Activated CD4-positive, alpha-beta memory T cell treated with anti-CD3 and anti-CD28 coated beads, Interleukin-2, amount 10 ng/mL, durations not matched to agents 7 days and 5 days (primary cell): ENCODE results near the gene STX16. TPM values are rescaled to one million over a fixed set of nuclear protein-coding genes. Genes with fewer than 3 reads are reported as not detected.
A peak's percentile ranks its signal among the peaks of the same experiment; 100 is the strongest.

Experiments
- CTCF ChIA-PET: fragments of 350-600 bp; sonication (Branson Sonifier 250); formaldehyde crosslinking; loops from one replicate; lab custom pipeline; 2021; ENCODE audit warnings: antibody characterized with exemption, inconsistent platforms; lab: Charles Lee
- POLR2A ChIA-PET: fragments of 350-600 bp; sonication (Branson Sonifier 250); formaldehyde crosslinking; loops from one replicate; lab custom pipeline; 2021; ENCODE audit warnings: antibody characterized with exemption; lab: Charles Lee
- DNase-seq: peaks from one replicate; pipeline ENCODE4 v3.0.0-alpha.2; 2020
- H3K27ac Mint-ChIP-seq: one replicate; pipeline ENCODE4 v1.8.0; 2021; ENCODE audit warnings: mild to moderate bottlenecking, mixed read lengths
- H3K27me3 Mint-ChIP-seq: one replicate; pipeline ENCODE4 v1.8.0; 2021; ENCODE audit warnings: mixed read lengths
- H3K36me3 Mint-ChIP-seq: one replicate; pipeline ENCODE4 v1.8.0; 2021; ENCODE audit warnings: low read depth, mixed read lengths
- H3K4me1 Mint-ChIP-seq: one replicate; pipeline ENCODE4 v1.8.0; 2021; ENCODE audit warnings: mixed read lengths
- H3K4me3 Mint-ChIP-seq: one replicate; pipeline ENCODE4 v1.8.0; 2021; ENCODE audit warnings: mild to moderate bottlenecking, mixed read lengths
- H3K9me3 Mint-ChIP-seq: one replicate; pipeline ENCODE4 v1.8.0; 2021; ENCODE audit warnings: mixed read lengths
- total RNA-seq, 2 experiments: library from RNA; stranded (reverse); gene quantifications; one replicate each; pipeline ENCODE4 v1.2.3, GENCODE V29; 2021

STX16 gene
- total RNA-seq, 2 experiments from 2014 or later, result 152 to 153 TPM

- Mint-ChIP-seq H3K4me1 (no peaks in the 10 kb centered on the region), H3K36me3 (peaks cover 47% of the 10 kb centered on the region), H3K4me3 (no peak overlapping the region), H3K27me3 (no peaks in the 10 kb centered on the region), H3K9me3 (no peaks in the 10 kb centered on the region), H3K27ac (no peak overlapping the region)
- ChIA-PET POLR2A (no interaction called here), CTCF (no interaction called here)
- DNase-seq, result no peak
Observed at GRCh38 chr20:58682656-58683531, 31.8 kb downstream of the STX16 start.

GRCh38 chr20:58684291-58684690, 33.2 kb downstream of the STX16 start:
- Mint-ChIP-seq H3K4me3 (no peak overlapping the region), H3K9me3 (no peaks in the 10 kb centered on the region), H3K27ac (no peak overlapping the region), H3K36me3 (peaks cover 43% of the 10 kb centered on the region), H3K4me1 (peaks cover 1% of the 10 kb centered on the region), H3K27me3 (no peaks in the 10 kb centered on the region)
- DNase-seq, result no peak
- CTCF ChIA-PET, result no interaction called here
- POLR2A ChIA-PET, result no interaction called here

GRCh38 chr20:58685988-58686387, 34.9 kb downstream of the STX16 start:
- no peaks in the 10 kb centered on the region for H3K27me3 Mint-ChIP-seq
- no peak overlapping the region for H3K4me3 Mint-ChIP-seq
- no peak overlapping the region for H3K27ac Mint-ChIP-seq
- DNase-seq, result no peak
- ChIA-PET POLR2A (interaction anchor here (0.7 to 1.3 kb wide), 2 partner anchors 26 to 35 kb away, joined by 3 to 4 read pairs; partner anchors contain the start of gene STX16), CTCF (no interaction called here)
- H3K4me1 Mint-ChIP-seq, result peaks cover 5% of the 10 kb centered on the region
- no peaks in the 10 kb centered on the region for H3K9me3 Mint-ChIP-seq
- peaks cover 30% of the 10 kb centered on the region for H3K36me3 Mint-ChIP-seq

- H3K27ac Mint-ChIP-seq, result no peak overlapping the region
- no peaks in the 10 kb centered on the region for H3K9me3 Mint-ChIP-seq
- H3K27me3 Mint-ChIP-seq, result no peaks in the 10 kb centered on the region
- no peak overlapping the region for H3K4me3 Mint-ChIP-seq
- peaks cover 13% of the 10 kb centered on the region for H3K4me1 Mint-ChIP-seq
- ChIA-PET POLR2A (interaction anchor here (1.8 kb wide), 1 partner anchor 37 kb away, joined by 6 read pairs; the partner anchor contains the start of gene STX16), CTCF (no interaction called here)
- H3K36me3 Mint-ChIP-seq, result peaks cover 20% of the 10 kb centered on the region
- DNase-seq, result no peak
Observed at GRCh38 chr20:58688414-58688813, 37.3 kb downstream of the STX16 start.

- H3K36me3 Mint-ChIP-seq, result peaks cover 20% of the 10 kb centered on the region
- H3K27ac Mint-ChIP-seq, result no peak overlapping the region
- no peaks in the 10 kb centered on the region for H3K9me3 Mint-ChIP-seq
- POLR2A ChIA-PET, result interaction anchor here (1.8 kb wide), 1 partner anchor 38 kb away, joined by 6 read pairs; the partner anchor contains the start of gene STX16
- H3K27me3 Mint-ChIP-seq, result no peaks in the 10 kb centered on the region
- no peak for DNase-seq
- no peak overlapping the region for H3K4me3 Mint-ChIP-seq
- CTCF ChIA-PET, result no interaction called here
- peaks cover 18% of the 10 kb centered on the region for H3K4me1 Mint-ChIP-seq
Observed at GRCh38 chr20:58688840-58689239, 37.8 kb downstream of the STX16 start.

- Mint-ChIP-seq H3K4me1 (peaks cover 23% of the 10 kb centered on the region), H3K36me3 (peaks cover 9% of the 10 kb centered on the region), H3K9me3 (no peaks in the 10 kb centered on the region), H3K27me3 (no peaks in the 10 kb centered on the region), H3K4me3 (peak overlapping the region; percentile 1), H3K27ac (peak overlapping the region; percentile 32)
- POLR2A ChIA-PET, result interaction anchor here (1.8 to 5.6 kb wide), 3 partner anchors 32 to 39 kb away, joined by 6 to 62 read pairs (median 7); partner anchors contain the start of gene STX16
- CTCF ChIA-PET, result interaction anchor here (1.0 to 3.5 kb wide), 4 partner anchors 32 to 39 kb away, joined by 3 to 14 read pairs (median 8); partner anchors contain the start of gene STX16
- DNase-seq, result no peak
Observed at GRCh38 chr20:58690396-58691135, 39.5 kb downstream of the STX16 start.

GRCh38 chr20:58691773-58692578, 40.9 kb downstream of the STX16 start:
- Mint-ChIP-seq H3K9me3 (no peaks in the 10 kb centered on the region), H3K4me1 (peaks cover 23% of the 10 kb centered on the region), H3K27me3 (no peaks in the 10 kb centered on the region), H3K4me3 (peak overlapping the region; percentile 43), H3K36me3 (peaks cover 5% of the 10 kb centered on the region), H3K27ac (peak overlapping the region; percentile 16)
- ChIA-PET POLR2A (interaction anchor here (1.5 to 5.6 kb wide), 3 partner anchors 33 to 41 kb away, joined by 3 to 62 read pairs (median 7); partner anchors contain the start of gene STX16), CTCF (interaction anchor here (0.7 to 3.5 kb wide), 5 partner anchors 18 to 206 kb away, joined by 3 to 14 read pairs (median 7); partner anchors contain the start of gene STX16)
- DNase-seq, result peak; percentile 19

- Mint-ChIP-seq H3K36me3 (peaks cover 5% of the 10 kb centered on the region), H3K4me1 (peaks cover 23% of the 10 kb centered on the region), H3K27ac (peak within 1 kb of the TSS; percentile 56), H3K9me3 (no peaks in the 10 kb centered on the region), H3K27me3 (no peaks in the 10 kb centered on the region), H3K4me3 (peak within 1 kb of the TSS; percentile 76)
- DNase-seq, result peak; percentile 69
- CTCF ChIA-PET, result interaction anchor here (1.2 to 3.5 kb wide), 2 partner anchors 34 to 43 kb away, joined by 4 to 12 read pairs; no protein-coding TSS in a partner anchor
- POLR2A ChIA-PET, result interaction anchor here (0.7 to 5.6 kb wide), 4 partner anchors 33 to 304 kb away, joined by 3 to 62 read pairs (median 4); partner anchors contain the start of genes STX16 and VAPB
Observed at GRCh38 chr20:58692579-58693225, 41.6 kb downstream of the STX16 start, which contains the start of gene NPEPL1. Gene NPEPL1 (plus strand): TSS chr20:58692800. CDS start chr20:58692901, 101 bp downstream.

- Mint-ChIP-seq H3K36me3 (peaks cover 4% of the 10 kb centered on the region), H3K9me3 (no peaks in the 10 kb centered on the region), H3K4me3 (peak overlapping the region; percentile 76), H3K27ac (peak overlapping the region; percentile 56), H3K27me3 (no peaks in the 10 kb centered on the region), H3K4me1 (peaks cover 22% of the 10 kb centered on the region)
- peak; percentile 32 for DNase-seq
- ChIA-PET CTCF (interaction anchor here (1.2 to 3.5 kb wide), 3 partner anchors 35 to 44 kb away, joined by 4 to 12 read pairs (median 7); partner anchors contain the start of gene STX16), POLR2A (interaction anchor here (0.7 to 5.6 kb wide), 5 partner anchors 34 to 305 kb away, joined by 3 to 62 read pairs (median 4); partner anchors contain the start of genes STX16 and VAPB)
Observed at GRCh38 chr20:58693226-58694006, 42.3 kb downstream of the STX16 start.

- no peak for DNase-seq
- peaks cover 3% of the 10 kb centered on the region for H3K36me3 Mint-ChIP-seq
- H3K9me3 Mint-ChIP-seq, result no peaks in the 10 kb centered on the region
- ChIA-PET CTCF (interaction anchor here (1.7 to 3.5 kb wide), 2 partner anchors 36 to 43 kb away, joined by 7 to 12 read pairs; partner anchors contain the start of gene STX16), POLR2A (interaction anchor here (5.6 kb wide), 1 partner anchor 43 kb away, joined by 62 read pairs; the partner anchor contains the start of gene STX16)
- H3K27me3 Mint-ChIP-seq, result no peaks in the 10 kb centered on the region
- H3K27ac Mint-ChIP-seq, result no peak overlapping the region
- peak overlapping the region; percentile 76 for H3K4me3 Mint-ChIP-seq
- H3K4me1 Mint-ChIP-seq, result peaks cover 22% of the 10 kb centered on the region
Observed at GRCh38 chr20:58694241-58695083, 43.4 kb downstream of the STX16 start.
